ENCODE data around the gene ALKAL2. TPM values are rescaled to one million over a fixed set of nuclear protein-coding genes. Genes with fewer than 3 reads are reported as not detected.

The ALKAL2 gene
- total and polyA plus RNA-seq, 9 of the 15 experiments (the other 6 are each of a cell fraction or from before 2014, with no cell fraction given): not detected

GRCh38 chr2:233030-233429 lies 54.9 kb downstream of the ALKAL2 start:
- Histone ChIP-seq H3K9ac (ENCODE audit: insufficient read depth in 1 of 2, low read depth in 2 of 2, low read length in 2 of 2) (no peak overlapping the region), H3K36me3 (ENCODE audit: control insufficient read depth, insufficient read depth, low read length) (no peaks in the 10 kb centered on the region), H3K27ac (ENCODE audit: extremely low read depth, low read depth, low read length) (no peak overlapping the region), H2AFZ (ENCODE audit: low read depth, low read length) (no peak overlapping the region), H3K4me2 (ENCODE audit: insufficient read depth, low read length) (no peak overlapping the region), H4K20me1 (replicated peaks; ENCODE audit: control insufficient read depth, insufficient read depth, low read length) (no peaks in the 10 kb centered on the region), H3K4me1 (replicated peaks in 1 of 2; ENCODE audit: control insufficient read depth in 2 of 2, insufficient read depth in 2 of 2, low read length in 2 of 2) (no peaks in the 10 kb centered on the region; a peak in 1 of 5 replicates), H3K79me2 (ENCODE audit: control insufficient read depth, insufficient read depth, low read length) (no peaks in the 10 kb centered on the region), H3K9me1 (ENCODE audit: control insufficient read depth, insufficient read depth, low read length) (no peaks in the 10 kb centered on the region), H3K9me3 (replicated peaks; ENCODE audit: control insufficient read depth, insufficient read depth, low read depth, low read length) (no peaks in the 10 kb centered on the region), H3K4me3 (no peak overlapping the region), H3K27me3 (ENCODE audit: control insufficient read depth in 2 of 2, insufficient read depth in 2 of 2, low read length in 2 of 2) (peaks cover 0 to 3% of the 10 kb centered on the region in 2 experiments; a peak in 1 of 5 replicates)
- FAIRE-seq: no peak
- no peak for ATAC-seq
- 13% methylated on average over 7 of the region's 7 CpGs for WGBS (ENCODE audit: insufficient coverage, low coverage, missing lambda C conversion rate)
- POLR2A ChIA-PET: interaction anchor here (0.8 kb wide), 1 partner anchor 19 kb away, joined by 3 read pairs; no protein-coding TSS in a partner anchor
- no peak for DNase-seq (ENCODE audit: extremely low read depth in 1 of 4, low spot score in 3 of 4)
- in situ Hi-C loops (cut with MboI) (no loop called here), intact Hi-C loops (cut with micrococcal nuclease) (no loop called here)
- no TSS peak for BruUV-seq (replicated peaks)
- TF ChIP-seq TEAD2 (tag; IDR thresholded peaks at IDR 0.05) (no peak), ZNF398 (CRISPR knock-in tag; IDR thresholded peaks at IDR 0.05) (no peak), FOSL1 (tag; conservative IDR thresholded peaks at IDR 0.05) (no peak)
- TF ChIP-seq, protein P1, sequence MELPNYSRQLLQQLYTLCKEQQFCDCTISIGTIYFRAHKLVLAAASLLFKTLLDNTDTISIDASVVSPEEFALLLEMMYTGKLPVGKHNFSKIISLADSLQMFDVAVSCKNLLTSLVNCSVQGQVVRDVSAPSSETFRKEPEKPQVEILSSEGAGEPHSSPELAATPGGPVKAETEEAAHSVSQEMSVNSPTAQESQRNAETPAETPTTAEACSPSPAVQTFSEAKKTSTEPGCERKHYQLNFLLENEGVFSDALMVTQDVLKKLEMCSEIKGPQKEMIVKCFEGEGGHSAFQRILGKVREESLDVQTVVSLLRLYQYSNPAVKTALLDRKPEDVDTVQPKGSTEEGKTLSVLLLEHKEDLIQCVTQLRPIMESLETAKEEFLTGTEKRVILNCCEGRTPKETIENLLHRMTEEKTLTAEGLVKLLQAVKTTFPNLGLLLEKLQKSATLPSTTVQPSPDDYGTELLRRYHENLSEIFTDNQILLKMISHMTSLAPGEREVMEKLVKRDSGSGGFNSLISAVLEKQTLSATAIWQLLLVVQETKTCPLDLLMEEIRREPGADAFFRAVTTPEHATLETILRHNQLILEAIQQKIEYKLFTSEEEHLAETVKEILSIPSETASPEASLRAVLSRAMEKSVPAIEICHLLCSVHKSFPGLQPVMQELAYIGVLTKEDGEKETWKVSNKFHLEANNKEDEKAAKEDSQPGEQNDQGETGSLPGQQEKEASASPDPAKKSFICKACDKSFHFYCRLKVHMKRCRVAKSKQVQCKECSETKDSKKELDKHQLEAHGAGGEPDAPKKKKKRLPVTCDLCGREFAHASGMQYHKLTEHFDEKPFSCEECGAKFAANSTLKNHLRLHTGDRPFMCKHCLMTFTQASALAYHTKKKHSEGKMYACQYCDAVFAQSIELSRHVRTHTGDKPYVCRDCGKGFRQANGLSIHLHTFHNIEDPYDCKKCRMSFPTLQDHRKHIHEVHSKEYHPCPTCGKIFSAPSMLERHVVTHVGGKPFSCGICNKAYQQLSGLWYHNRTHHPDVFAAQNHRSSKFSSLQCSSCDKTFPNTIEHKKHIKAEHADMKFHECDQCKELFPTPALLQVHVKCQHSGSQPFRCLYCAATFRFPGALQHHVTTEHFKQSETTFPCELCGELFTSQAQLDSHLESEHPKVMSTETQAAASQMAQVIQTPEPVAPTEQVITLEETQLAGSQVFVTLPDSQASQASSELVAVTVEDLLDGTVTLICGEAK (IDR thresholded peaks at IDR 0.05): no peak
- TF ChIP-seq, protein P1 (CRISPR knock-in tag; IDR thresholded peaks at IDR 0.05): no peak
- TF ChIP-seq, protein P2, sequence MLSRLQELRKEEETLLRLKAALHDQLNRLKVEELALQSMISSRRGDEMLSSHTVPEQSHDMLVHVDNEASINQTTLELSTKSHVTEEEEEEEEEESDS (CRISPR knock-in tag; IDR thresholded peaks at IDR 0.05): no peak
- CTCF ChIA-PET (ENCODE audit: low intra/inter-chr PET ratio): no interaction called here
